Right forelimb (tissue), 1 donor: ENCODE results near the gene SNAPC4.
"Not testable (repeated sequence)": the region's sequence is repeated elsewhere in the genome, so short reads cannot be mapped to it uniquely, and the experiment has no call there.

Experiments
- DNase-seq: peaks from one replicate; pipeline ENCODE4 v3.0.0-alpha.2; 2018

The SNAPC4 gene

GRCh38 chr9:136352682-136353081 lies 47.3 kb downstream of the SNAPC4 start:
- no peak for DNase-seq

GRCh38 chr9:136351868-136352267 lies 48.1 kb downstream of the SNAPC4 start:
- not testable (repeated sequence) for DNase-seq

- no peak for DNase-seq
Observed at GRCh38 chr9:136351252-136351800, 48.6 kb downstream of the SNAPC4 start.
